Measurements from ENCODE around the gene TRAPPC3. TPM values are rescaled to one million over a fixed set of nuclear protein-coding genes. Genes with fewer than 3 reads are reported as not detected.

TRAPPC3 gene
- total RNA-seq, 4 donors from 2014 or later = 101 to 156 (median 148) TPM

- Histone ChIP-seq H3K36me3 (no peaks in the 10 kb centered on the region), H3K4me1 (peaks cover 11 to 26% of the 10 kb centered on the region in 2 donors), H3K4me3 (replicated peaks in 1 of 3) (no peak overlapping the region), H3K27me3 (no peaks in the 10 kb centered on the region), H3K9me3 (no peaks in the 10 kb centered on the region), H3K27ac (no peak overlapping the region)
- intact Hi-C loops (cut with DNase I) = loop anchor here (5.0 to 10.0 kb wide), 4 partner anchors 37 to 325 kb away; no protein-coding TSS in a partner anchor
- WGBS, 2 donors = 36 to 42% methylated on average over 18 of the region's 18 CpGs
- peak; percentile 76 to 82 for DNase-seq
- TF ChIP-seq CTCF (IDR thresholded peaks at IDR 0.05) = peak; percentile 70 to 92 (median 82)
- no peak for TF ChIP-seq POLR2A (IDR thresholded peaks at IDR 0.05)
Measured at GRCh38 chr1:36099681-36100341, 49.5 kb downstream of the TRAPPC3 start.

- DNase-seq = no peak
- TF ChIP-seq CTCF (IDR thresholded peaks at IDR 0.05) (no peak), POLR2A (IDR thresholded peaks at IDR 0.05) (no peak)
- Histone ChIP-seq H3K4me3 (replicated peaks in 1 of 3) (no peak overlapping the region), H3K27ac (no peak overlapping the region), H3K36me3 (peaks cover 0 to 3% of the 10 kb centered on the region in 2 donors), H3K4me1 (peaks cover 21 to 36% of the 10 kb centered on the region in 2 donors), H3K27me3 (no peaks in the 10 kb centered on the region), H3K9me3 (no peaks in the 10 kb centered on the region)
- 74 to 94% methylated on average over 6 of the region's 13 CpGs for WGBS, 2 donors
- intact Hi-C loops (cut with DNase I) = loop anchor here (5.0 to 10.0 kb wide), 4 partner anchors 38 to 326 kb away; no protein-coding TSS in a partner anchor
Measured at GRCh38 chr1:36098650-36099365, 50.5 kb downstream of the TRAPPC3 start.

- no peak for DNase-seq
- H3K9me3 ChIP-seq = no peaks in the 10 kb centered on the region
- WGBS, 2 donors = 89 to 93% methylated on average over 15 to 19 of the region's 33 CpGs
- no peaks in the 10 kb centered on the region for H3K27me3 ChIP-seq
- H3K27ac ChIP-seq = no peak overlapping the region
- no peak overlapping the region for H3K4me3 ChIP-seq (replicated peaks in 1 of 3)
- no peak for TF ChIP-seq POLR2A (IDR thresholded peaks at IDR 0.05)
- no peak for TF ChIP-seq CTCF (IDR thresholded peaks at IDR 0.05)
- intact Hi-C loops (cut with DNase I) = loop anchor here (5.0 to 10.0 kb wide), 4 partner anchors 39 to 327 kb away; no protein-coding TSS in a partner anchor
- peaks cover 6 to 11% of the 10 kb centered on the region in 2 donors for H3K36me3 ChIP-seq
- peaks cover 27 to 45% of the 10 kb centered on the region in 2 donors for H3K4me1 ChIP-seq
Measured at GRCh38 chr1:36097693-36098585, 51.3 kb downstream of the TRAPPC3 start.

GRCh38 chr1:36096500-36097432 lies 52.5 kb downstream of the TRAPPC3 start:
- Histone ChIP-seq H3K27me3 (no peaks in the 10 kb centered on the region), H3K4me3 (replicated peaks in 1 of 3) (no peak overlapping the region), H3K27ac (peak overlapping the region; percentile 77 to 82 (median 78)), H3K4me1 (peaks cover 27 to 46% of the 10 kb centered on the region in 2 donors), H3K9me3 (no peaks in the 10 kb centered on the region), H3K36me3 (peaks cover 11 to 21% of the 10 kb centered on the region in 2 donors)
- 82 to 88% methylated on average over 10 of the region's 16 CpGs for WGBS, 2 donors
- no peak for TF ChIP-seq CTCF (IDR thresholded peaks at IDR 0.05)
- no peak for TF ChIP-seq POLR2A (IDR thresholded peaks at IDR 0.05)
- no peak for DNase-seq
- intact Hi-C loops (cut with DNase I) = loop anchor here (5.0 to 10.0 kb wide), 4 partner anchors 41 to 328 kb away; no protein-coding TSS in a partner anchor
